Measurements from ENCODE around the gene OR5B17.

Gene OR5B17

GRCh38 chr11:58316142-58316541 is 42.7 kb downstream of the OR5B17 start:
- TF ChIP-seq, protein P1, sequence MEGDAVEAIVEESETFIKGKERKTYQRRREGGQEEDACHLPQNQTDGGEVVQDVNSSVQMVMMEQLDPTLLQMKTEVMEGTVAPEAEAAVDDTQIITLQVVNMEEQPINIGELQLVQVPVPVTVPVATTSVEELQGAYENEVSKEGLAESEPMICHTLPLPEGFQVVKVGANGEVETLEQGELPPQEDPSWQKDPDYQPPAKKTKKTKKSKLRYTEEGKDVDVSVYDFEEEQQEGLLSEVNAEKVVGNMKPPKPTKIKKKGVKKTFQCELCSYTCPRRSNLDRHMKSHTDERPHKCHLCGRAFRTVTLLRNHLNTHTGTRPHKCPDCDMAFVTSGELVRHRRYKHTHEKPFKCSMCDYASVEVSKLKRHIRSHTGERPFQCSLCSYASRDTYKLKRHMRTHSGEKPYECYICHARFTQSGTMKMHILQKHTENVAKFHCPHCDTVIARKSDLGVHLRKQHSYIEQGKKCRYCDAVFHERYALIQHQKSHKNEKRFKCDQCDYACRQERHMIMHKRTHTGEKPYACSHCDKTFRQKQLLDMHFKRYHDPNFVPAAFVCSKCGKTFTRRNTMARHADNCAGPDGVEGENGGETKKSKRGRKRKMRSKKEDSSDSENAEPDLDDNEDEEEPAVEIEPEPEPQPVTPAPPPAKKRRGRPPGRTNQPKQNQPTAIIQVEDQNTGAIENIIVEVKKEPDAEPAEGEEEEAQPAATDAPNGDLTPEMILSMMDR (conservative IDR thresholded peaks at IDR 0.05; ENCODE audit: low read length): no peak
- TF ChIP-seq EZH2phosphoT487 (IDR thresholded peaks at IDR 0.05; ENCODE audit: borderline replicate concordance): no peak
- no peaks in the 10 kb centered on the region for H3F3A ChIP-seq (ENCODE audit: low read depth)
- no peak overlapping the region for H2AFZ ChIP-seq (ENCODE audit: low read length)
- H3K4me3 ChIP-seq (ENCODE audit: low read length, poor library complexity, severe bottlenecking): no peak overlapping the region
- H3K4me1 ChIP-seq (ENCODE audit: insufficient read depth, low read length, poor library complexity, severe bottlenecking): no peaks in the 10 kb centered on the region
- no peak overlapping the region for H3K4me2 ChIP-seq (ENCODE audit: low read depth, low read length, poor library complexity, severe bottlenecking)
- no peaks in the 10 kb centered on the region for H3K9me3 ChIP-seq (ENCODE audit: insufficient read depth, low read depth, low read length)
- no peak overlapping the region for H3K9ac ChIP-seq (ENCODE audit: low read depth, low read length, poor library complexity, severe bottlenecking)
- H3K9me2 ChIP-seq (replicated peaks; ENCODE audit: low read depth, low read length): no peaks in the 10 kb centered on the region
- H3K79me2 ChIP-seq (ENCODE audit: insufficient read depth, low read length): no peaks in the 10 kb centered on the region
- no peaks in the 10 kb centered on the region for H3K36me3 ChIP-seq (ENCODE audit: insufficient read depth, low read length)
- H3K27me3 ChIP-seq (ENCODE audit: insufficient read depth, low read length, poor library complexity, severe bottlenecking): no peaks in the 10 kb centered on the region
- no peaks in the 10 kb centered on the region for H4K20me1 ChIP-seq (ENCODE audit: insufficient read depth, low read length, poor library complexity, severe bottlenecking)

Measured in Loucy (cell line).